OCI-LY1 (cell line): ENCODE measurements around the gene ANK3.
"Not testable (repeated sequence)": the region's sequence is repeated elsewhere in the genome, so short reads cannot be mapped to it uniquely, and the experiment has no call there.

ENCODE experiments used
- H2AFZ ChIP-seq: fragments of 200-600 bp; sonication (generic), shearing (Covaris generic); 2 replicates; pipeline ENCODE4 v1.6.0; 2014; ENCODE audit warnings: antibody characterized with exemption, mild to moderate bottlenecking, low read length
- H3F3A ChIP-seq: fragments of 200-600 bp; sonication (generic), shearing (Covaris generic); 2 replicates; pipeline ENCODE4 v1.6.0; 2014; ENCODE audit warnings: mild to moderate bottlenecking, antibody characterized with exemption, low read length, moderate library complexity; ENCODE audit not compliant: insufficient read depth
- H3K27ac ChIP-seq: fragments of 200-600 bp; sonication (generic); 2 replicates; pipeline ENCODE4 v1.5.1; 2014; ENCODE audit warnings: low read length, mixed run types, mild to moderate bottlenecking, low read depth; ENCODE audit not compliant: poor library complexity, severe bottlenecking
- H3K27me3 ChIP-seq: fragments of 200-600 bp; sonication (generic); 2 replicates; pipeline ENCODE4 v1.6.0; 2014; ENCODE audit warnings: antibody characterized with exemption, mild to moderate bottlenecking, low read length, moderate library complexity; ENCODE audit not compliant: insufficient read depth
- H3K36me3 ChIP-seq: fragments of 200-600 bp; sonication (generic); 2 replicates; pipeline ENCODE4 v1.6.1; 2014; ENCODE audit warnings: mild to moderate bottlenecking, antibody characterized with exemption, low read length, moderate library complexity, mixed read lengths; ENCODE audit not compliant: insufficient read depth
- H3K4me1 ChIP-seq: fragments of 200-600 bp; sonication (generic); 2 replicates; pipeline ENCODE4 v1.5.1; 2014; ENCODE audit warnings: mild to moderate bottlenecking, low read length, moderate library complexity; ENCODE audit not compliant: insufficient read depth, severe bottlenecking
- H3K4me2 ChIP-seq: fragments of 200-600 bp; sonication (generic), shearing (Covaris generic); 2 replicates; pipeline ENCODE4 v1.6.1; 2014; ENCODE audit warnings: low read length
- H3K4me3 ChIP-seq: fragments of 200-600 bp; sonication (generic); 2 replicates; pipeline ENCODE4 v1.5.1; 2014; ENCODE audit warnings: low read length, low read depth, mild to moderate bottlenecking, mixed read lengths; ENCODE audit not compliant: poor library complexity, severe bottlenecking
- H3K79me2 ChIP-seq: fragments of 200-600 bp; shearing (Covaris generic); 2 replicates; pipeline ENCODE4 v1.6.1; 2016; ENCODE audit warnings: mixed run types, low read length, mixed read lengths; ENCODE audit not compliant: insufficient read depth
- H3K9ac ChIP-seq: fragments of 200-600 bp; sonication (generic), shearing (Covaris generic); 2 replicates; pipeline ENCODE4 v1.6.1; 2014; ENCODE audit warnings: mild to moderate bottlenecking, low read length, mixed read lengths
- H3K9me2 ChIP-seq: fragments of 200-600 bp; sonication (generic), shearing (Covaris generic); 2 replicates; pipeline ENCODE4 v1.6.1; 2014; ENCODE audit warnings: low read depth, mild to moderate bottlenecking, low read length, mixed read lengths
- H3K9me3 ChIP-seq: fragments of 200-600 bp; shearing (Covaris generic); 2 replicates; pipeline ENCODE4 v1.6.1; 2014; ENCODE audit warnings: low read length, mixed read lengths
- H4K20me1 ChIP-seq: fragments of 200-600 bp; sonication (generic), shearing (Covaris generic); 2 replicates; pipeline ENCODE4 v1.6.0; 2016; ENCODE audit warnings: mild to moderate bottlenecking, low read length; ENCODE audit not compliant: insufficient read depth
- EZH2 ChIP-seq: fragments of 200-600 bp; sonication (generic), shearing (Covaris generic); IDR thresholded peaks from 2 replicates; pipeline ENCODE4 v1.8.0; 2017; ENCODE audit warnings: borderline replicate concordance, mixed run types, mild to moderate bottlenecking, antibody characterized with exemption, low read length, moderate library complexity, mixed read lengths
- TF ChIP-seq, protein P1 (sequence below): fragments of 200-600 bp; sonication (generic), shearing (Covaris generic); IDR thresholded peaks from 2 replicates; pipeline ENCODE4 v1.5.1; 2017; ENCODE audit warnings: mild to moderate bottlenecking, antibody characterized with exemption, low read length, moderate library complexity, mixed read lengths

The ANK3 gene

DNA sequence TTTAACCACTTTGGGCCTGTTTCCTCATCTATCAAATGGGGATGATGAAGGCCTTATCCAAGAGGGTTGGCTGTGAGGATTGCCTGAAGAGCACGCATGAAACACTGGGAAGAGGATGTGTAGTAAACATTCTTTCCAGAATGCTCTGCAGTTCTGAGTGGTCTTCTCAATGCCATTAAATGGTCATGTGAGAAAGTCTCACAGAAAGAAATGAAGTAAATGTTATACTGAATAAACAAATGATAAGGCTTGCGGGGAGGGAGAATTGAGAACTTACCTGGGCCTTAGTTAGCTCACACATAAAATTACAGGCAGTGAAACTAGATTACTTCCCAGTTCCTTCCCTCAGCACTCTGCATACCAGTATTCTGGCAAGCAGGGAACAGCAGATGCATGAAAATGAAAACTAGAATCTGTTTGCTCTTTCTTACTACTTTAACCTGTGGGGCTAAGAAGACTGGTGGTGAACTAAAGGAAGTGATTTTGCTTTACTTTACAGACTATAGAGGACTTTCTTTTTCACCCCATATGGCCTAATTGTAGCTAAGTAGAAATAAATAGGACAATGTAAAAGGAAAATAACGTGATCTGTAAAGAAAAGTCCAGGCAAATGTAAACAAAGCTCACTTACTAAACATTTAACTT is 348.1 kb downstream of the ANK3 start:
- Histone ChIP-seq H3K36me3 (peaks cover 10% of the 10 kb centered on the region; the same call in 1 of the 2 replicates), H3K4me3 (no peak overlapping the region), H3K27me3 (no peaks in the 10 kb centered on the region), H3K9ac (no peak overlapping the region), H3K9me3 (no peaks in the 10 kb centered on the region), H2AFZ (no peak overlapping the region), H3K79me2 (no peaks in the 10 kb centered on the region), H4K20me1 (no peaks in the 10 kb centered on the region), H3F3A (no peaks in the 10 kb centered on the region), H3K4me1 (no peaks in the 10 kb centered on the region), H3K9me2 (no peaks in the 10 kb centered on the region), H3K4me2 (no peak overlapping the region), H3K27ac (no peak overlapping the region)
- no peak for TF ChIP-seq EZH2
- TF ChIP-seq, protein P1, sequence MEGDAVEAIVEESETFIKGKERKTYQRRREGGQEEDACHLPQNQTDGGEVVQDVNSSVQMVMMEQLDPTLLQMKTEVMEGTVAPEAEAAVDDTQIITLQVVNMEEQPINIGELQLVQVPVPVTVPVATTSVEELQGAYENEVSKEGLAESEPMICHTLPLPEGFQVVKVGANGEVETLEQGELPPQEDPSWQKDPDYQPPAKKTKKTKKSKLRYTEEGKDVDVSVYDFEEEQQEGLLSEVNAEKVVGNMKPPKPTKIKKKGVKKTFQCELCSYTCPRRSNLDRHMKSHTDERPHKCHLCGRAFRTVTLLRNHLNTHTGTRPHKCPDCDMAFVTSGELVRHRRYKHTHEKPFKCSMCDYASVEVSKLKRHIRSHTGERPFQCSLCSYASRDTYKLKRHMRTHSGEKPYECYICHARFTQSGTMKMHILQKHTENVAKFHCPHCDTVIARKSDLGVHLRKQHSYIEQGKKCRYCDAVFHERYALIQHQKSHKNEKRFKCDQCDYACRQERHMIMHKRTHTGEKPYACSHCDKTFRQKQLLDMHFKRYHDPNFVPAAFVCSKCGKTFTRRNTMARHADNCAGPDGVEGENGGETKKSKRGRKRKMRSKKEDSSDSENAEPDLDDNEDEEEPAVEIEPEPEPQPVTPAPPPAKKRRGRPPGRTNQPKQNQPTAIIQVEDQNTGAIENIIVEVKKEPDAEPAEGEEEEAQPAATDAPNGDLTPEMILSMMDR = no peak

DNA sequence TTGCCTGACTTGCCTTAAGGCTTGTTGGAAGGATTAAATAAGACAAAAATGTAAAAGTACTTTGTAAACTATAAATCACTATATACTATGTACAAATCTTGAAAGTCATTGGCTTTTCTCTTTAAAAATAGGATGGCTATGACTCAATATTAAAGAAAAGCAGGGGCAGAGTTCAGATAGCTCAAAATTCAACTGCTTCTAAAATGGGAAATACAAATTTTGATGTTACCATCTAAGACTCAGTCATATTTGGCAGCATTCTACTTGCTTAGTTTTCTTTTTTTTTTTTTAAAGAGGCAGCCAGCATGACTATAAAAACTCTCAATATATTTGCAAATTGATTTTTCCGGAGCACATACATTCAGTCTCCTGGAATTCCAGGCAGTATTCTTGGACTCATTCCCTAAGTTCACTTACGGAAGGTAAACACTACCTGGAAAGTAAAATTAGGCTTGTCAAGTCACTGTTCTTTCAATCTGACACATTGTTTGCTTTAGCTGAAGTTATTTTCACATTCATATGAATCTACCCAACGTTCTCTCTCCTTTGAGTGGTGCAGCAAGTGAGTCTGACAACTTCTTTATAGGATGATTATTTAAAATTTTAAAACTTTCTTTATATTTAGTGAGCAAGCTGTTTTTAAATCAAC is 349.5 kb downstream of the ANK3 start:
- Histone ChIP-seq H3K36me3 (peaks cover 10% of the 10 kb centered on the region; the same call in 1 of the 2 replicates), H3K79me2 (no peaks in the 10 kb centered on the region), H3K9ac (no peak overlapping the region), H3K9me3 (no peaks in the 10 kb centered on the region), H2AFZ (no peak overlapping the region), H4K20me1 (no peaks in the 10 kb centered on the region), H3K4me3 (no peak overlapping the region), H3K9me2 (no peaks in the 10 kb centered on the region), H3K4me1 (no peaks in the 10 kb centered on the region), H3F3A (no peaks in the 10 kb centered on the region), H3K27ac (no peak overlapping the region), H3K27me3 (no peaks in the 10 kb centered on the region), H3K4me2 (no peak overlapping the region)
- TF ChIP-seq, protein P1 = no peak
- no peak for TF ChIP-seq EZH2

DNA sequence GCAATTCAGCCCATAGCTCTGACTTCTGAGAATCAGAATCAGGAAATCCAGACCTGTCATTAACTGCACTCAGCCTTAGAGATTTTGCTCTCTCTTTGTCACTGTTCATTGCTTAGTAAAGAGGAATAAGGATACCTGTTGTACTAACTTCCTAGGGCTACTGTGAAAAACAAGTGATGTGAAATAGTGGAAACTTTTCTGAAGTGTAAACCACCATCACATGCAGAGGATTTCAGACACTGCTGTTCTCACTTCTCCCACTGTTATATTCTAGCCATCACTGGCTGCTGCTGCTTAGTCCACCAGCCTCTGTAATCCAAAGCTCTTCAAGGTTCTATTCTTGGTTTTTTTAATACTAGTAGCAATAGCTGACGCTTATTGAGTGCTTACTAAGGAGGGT is 353.7 kb downstream of the ANK3 start:
- Histone ChIP-seq H4K20me1 (no peaks in the 10 kb centered on the region), H3K79me2 (no peaks in the 10 kb centered on the region), H3K9ac (no peak overlapping the region), H3K27ac (no peak overlapping the region), H3K9me2 (no peaks in the 10 kb centered on the region), H2AFZ (no peak overlapping the region), H3K27me3 (no peaks in the 10 kb centered on the region), H3K4me2 (no peak overlapping the region), H3K36me3 (peaks cover 6% of the 10 kb centered on the region; the same call in 1 of the 2 replicates), H3K4me3 (no peak overlapping the region), H3K9me3 (no peaks in the 10 kb centered on the region), H3K4me1 (peaks cover 18% of the 10 kb centered on the region), H3F3A (no peaks in the 10 kb centered on the region)
- TF ChIP-seq EZH2 = no peak
- TF ChIP-seq, protein P1 = no peak

DNA sequence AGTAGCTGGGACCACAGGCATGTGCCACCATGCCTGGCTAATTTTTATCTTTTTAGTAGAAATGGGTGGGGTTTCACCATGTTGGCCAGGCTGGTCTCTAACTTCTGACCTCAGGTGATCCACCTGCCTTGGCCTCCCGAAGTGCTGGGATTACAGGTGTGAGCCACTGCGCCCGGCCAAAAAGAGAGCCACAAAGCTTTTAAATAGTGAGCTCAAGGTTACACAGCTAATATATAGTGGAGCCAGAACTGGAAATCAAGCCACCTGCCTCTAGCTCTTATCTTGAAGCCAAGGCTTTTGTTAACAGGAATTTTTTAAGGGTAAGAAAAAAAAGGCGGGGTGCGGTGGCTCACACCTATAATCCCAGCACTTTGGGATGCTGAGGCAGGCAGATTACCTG is 354.3 kb downstream of the ANK3 start:
- H3F3A ChIP-seq, H3K4me2 ChIP-seq, H4K20me1 ChIP-seq, H3K27ac ChIP-seq, H3K36me3 ChIP-seq, H3K9me3 ChIP-seq, H3K9ac ChIP-seq, H3K9me2 ChIP-seq, H3K27me3 ChIP-seq, H2AFZ ChIP-seq, H3K4me3 ChIP-seq, H3K79me2 ChIP-seq: not testable (repeated sequence)
- H3K4me1 ChIP-seq = peaks cover 24% of the 10 kb centered on the region
